Retinal pigment epithelial cell (primary cell): ENCODE data around the gene CCP110.

ENCODE experiments used
- DNase-seq: peaks from one replicate; pipeline ENCODE4 v3.0.0-alpha.2; 2010; ENCODE audit warnings: low read depth
- H3K4me3 ChIP-seq: 2 replicates; pipeline ENCODE4 v1.5.1; 2011; ENCODE audit warnings: mild to moderate bottlenecking, low read length, control low read depth, moderate library complexity
- TF ChIP-seq, protein P1 (sequence below): conservative IDR thresholded peaks from 2 replicates; pipeline ENCODE4 v1.5.1; 2011; ENCODE audit warnings: low read depth, low read length, control low read depth, inconsistent platforms

Gene CCP110

DNA sequence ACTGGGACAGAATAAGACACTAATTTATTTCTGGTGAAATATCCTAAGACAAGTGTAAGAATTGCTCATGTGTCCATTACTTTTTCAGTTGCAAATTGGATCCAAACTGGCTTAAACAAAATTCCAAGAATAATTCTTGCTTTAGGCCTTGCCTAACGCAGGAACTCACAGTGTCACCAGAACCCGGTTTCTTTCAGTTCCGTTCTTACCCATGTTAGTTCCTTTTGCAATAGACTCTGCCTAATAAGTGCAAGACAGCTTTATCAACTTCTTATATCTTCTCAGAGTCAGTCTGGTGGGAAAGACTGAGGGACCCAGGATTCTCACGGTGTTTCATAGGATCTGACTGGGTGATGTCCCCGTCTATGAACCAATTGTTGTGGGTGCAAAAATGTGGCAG is 26.6 kb upstream of the CCP110 start:
- no peak overlapping the region for H3K4me3 ChIP-seq
- TF ChIP-seq, protein P1, sequence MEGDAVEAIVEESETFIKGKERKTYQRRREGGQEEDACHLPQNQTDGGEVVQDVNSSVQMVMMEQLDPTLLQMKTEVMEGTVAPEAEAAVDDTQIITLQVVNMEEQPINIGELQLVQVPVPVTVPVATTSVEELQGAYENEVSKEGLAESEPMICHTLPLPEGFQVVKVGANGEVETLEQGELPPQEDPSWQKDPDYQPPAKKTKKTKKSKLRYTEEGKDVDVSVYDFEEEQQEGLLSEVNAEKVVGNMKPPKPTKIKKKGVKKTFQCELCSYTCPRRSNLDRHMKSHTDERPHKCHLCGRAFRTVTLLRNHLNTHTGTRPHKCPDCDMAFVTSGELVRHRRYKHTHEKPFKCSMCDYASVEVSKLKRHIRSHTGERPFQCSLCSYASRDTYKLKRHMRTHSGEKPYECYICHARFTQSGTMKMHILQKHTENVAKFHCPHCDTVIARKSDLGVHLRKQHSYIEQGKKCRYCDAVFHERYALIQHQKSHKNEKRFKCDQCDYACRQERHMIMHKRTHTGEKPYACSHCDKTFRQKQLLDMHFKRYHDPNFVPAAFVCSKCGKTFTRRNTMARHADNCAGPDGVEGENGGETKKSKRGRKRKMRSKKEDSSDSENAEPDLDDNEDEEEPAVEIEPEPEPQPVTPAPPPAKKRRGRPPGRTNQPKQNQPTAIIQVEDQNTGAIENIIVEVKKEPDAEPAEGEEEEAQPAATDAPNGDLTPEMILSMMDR = no peak
- DNase-seq = no peak

DNA sequence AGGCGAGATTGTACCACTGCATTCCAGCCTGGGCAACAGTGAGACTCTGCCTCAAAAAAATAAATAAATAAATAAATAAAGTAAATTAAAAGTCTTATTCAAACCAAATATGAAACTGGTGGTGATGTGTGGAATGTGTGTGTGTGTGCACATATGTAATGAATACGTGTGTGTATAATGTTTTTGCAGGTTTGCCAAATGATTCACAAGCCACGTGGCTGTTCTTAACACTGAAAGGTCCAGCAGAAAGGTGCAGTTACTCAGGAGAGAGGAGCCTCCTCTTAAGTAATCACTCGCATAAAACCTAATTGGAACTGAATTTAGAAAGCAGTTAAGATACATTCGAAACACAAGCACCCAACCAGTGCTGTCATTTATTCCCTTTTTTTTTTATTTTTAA is 24.7 kb upstream of the CCP110 start:
- TF ChIP-seq, protein P1 = no peak
- no peak overlapping the region for H3K4me3 ChIP-seq
- DNase-seq = no peak

DNA sequence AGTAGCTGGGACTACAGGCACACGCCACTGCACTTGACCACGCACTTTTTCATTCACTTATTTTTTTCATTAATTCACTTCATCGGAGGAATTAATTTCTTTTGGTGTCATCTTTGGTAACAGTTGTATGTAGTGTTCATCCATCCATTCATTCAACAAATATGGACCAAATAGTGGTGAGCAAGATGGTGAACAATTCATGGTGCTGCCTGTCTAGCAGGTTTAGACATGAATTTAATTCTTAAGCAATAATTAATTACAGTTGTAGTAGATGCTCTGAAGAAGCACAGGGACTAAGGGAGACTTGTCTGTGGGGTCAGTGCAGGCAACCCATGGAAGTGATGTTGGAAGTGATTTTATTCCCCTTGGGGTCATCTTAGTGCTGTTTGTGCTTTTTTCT is 24.3 kb upstream of the CCP110 start:
- TF ChIP-seq, protein P1 = no peak
- no peak for DNase-seq
- H3K4me3 ChIP-seq = no peak overlapping the region

DNA sequence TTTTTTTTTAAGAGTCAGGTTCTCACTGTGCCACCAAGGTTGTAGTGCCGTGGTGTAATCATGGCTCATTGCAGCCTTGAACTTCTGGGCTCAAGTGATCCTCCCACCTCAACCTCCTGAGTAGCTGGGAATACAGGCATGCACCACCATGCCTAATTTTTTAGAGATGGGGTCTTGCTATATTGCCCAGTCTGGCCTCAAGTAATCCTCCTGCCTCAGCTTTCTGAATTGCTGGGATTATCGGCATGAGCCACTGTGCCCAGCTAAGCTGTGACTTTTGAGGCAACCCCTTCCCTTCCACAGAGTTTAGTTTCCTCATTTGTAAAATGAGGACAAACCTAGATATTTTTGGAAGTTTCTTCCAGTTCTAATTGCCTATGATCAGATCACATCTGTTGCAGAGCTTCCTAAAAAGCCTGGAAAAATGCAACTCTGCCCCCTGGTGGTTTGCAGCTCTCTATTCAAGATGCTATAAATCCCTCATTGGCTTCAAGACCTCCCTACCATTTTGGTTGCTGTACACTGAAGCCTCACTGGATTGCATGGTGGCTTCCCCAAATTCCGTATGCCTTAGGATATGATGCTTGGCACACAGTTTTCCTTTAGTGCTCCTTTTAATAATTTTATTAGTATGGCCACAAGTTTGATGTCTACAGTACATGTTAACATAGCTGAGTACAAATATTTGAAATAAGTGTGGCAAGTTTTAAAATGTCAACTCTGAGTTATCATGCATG is 21.2 kb upstream of the CCP110 start:
- no peak for DNase-seq
- no peak overlapping the region for H3K4me3 ChIP-seq
- TF ChIP-seq, protein P1 = peak; percentile 80

DNA sequence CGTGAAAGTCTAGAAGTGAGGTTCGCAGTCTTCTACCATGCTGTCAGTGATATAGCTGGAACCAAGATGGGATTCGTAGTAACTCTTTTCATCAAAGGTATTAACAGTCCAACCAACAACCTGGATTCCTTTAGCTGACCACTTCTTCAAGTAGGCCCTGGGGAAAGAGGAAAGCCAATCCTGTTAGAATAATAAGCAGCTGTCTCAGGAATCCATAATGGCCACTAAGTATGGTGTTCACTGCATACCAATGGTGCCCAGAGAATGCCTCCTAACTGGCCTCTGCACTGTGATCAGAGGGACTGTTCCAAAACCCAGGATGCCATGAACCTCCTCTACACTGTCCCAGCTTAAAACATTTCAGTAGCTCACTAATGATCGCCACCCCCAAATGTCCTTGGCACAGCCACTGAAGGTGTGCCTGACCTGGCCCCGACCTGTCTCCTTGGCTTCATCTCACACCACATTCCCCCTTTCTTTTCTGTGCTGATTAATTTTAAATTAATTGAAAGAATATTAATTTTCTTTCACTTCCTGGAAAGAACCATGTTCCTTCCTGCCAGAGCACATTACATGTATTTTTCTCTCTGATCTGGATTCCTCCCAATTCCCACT is 20.2 kb upstream of the CCP110 start:
- DNase-seq = no peak
- TF ChIP-seq, protein P1 = no peak
- H3K4me3 ChIP-seq = no peak overlapping the region

DNA sequence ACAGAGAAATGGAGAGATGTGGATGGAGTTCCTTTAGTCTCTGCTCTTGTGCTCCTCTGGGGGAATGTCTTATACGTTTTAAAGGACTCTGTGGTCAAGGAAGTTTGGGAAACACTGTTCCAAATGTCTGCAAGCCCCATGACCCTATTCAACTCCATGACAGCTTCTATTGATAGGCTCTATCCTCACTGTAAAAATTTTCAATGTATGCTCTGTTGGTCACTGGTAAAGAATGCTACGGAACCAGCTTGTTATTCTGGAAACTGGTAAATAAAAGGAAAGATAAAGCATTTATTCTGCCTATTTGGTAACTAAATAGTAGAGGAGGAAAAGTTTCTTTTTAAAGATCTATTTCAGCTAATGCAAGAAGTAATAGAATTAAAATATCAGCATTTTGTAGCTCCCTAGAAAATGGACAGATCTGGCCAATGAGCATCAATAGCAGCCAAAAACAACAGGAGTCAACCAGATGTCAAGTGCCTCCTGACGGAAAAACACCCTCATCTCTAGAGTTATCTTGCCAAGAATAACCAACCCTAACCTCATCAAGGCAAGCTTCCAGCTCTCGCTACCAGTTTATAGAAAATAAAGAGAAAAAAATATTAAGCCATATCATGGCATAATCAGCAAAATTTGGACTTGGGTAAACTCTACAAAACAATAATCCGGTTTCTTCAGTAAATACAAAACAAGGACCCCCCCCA is 18.0 kb upstream of the CCP110 start:
- TF ChIP-seq, protein P1 = no peak
- no peak overlapping the region for H3K4me3 ChIP-seq
- no peak for DNase-seq
